ACC112 (cell line): ENCODE data around the gene RPS6KC1.

Experiments used
- H2AFZ ChIP-seq: fragments of 200-600 bp; sonication (generic); one replicate; pipeline ENCODE4 v1.6.0; 2017; ENCODE audit warnings: antibody characterized with exemption, low read length; ENCODE audit not compliant: unreplicated experiment
- H3K27ac ChIP-seq: fragments of 200-600 bp; sonication (generic); 2 replicates; pipeline ENCODE4 v1.5.1; 2014; ENCODE audit warnings: low read depth, mild to moderate bottlenecking, antibody characterized with exemption, low read length, moderate library complexity
- H3K27me3 ChIP-seq: fragments of 200-600 bp; sonication (generic); 2 replicates; pipeline ENCODE4 v1.6.1; 2014; ENCODE audit warnings: mild to moderate bottlenecking, antibody characterized with exemption, low read length, moderate library complexity, mixed read lengths; ENCODE audit not compliant: insufficient read depth
- H3K36me3 ChIP-seq: fragments of 200-600 bp; sonication (generic); 2 replicates; pipeline ENCODE4 v1.6.1; 2016; ENCODE audit warnings: mild to moderate bottlenecking, antibody characterized with exemption, low read length, moderate library complexity, mixed read lengths; ENCODE audit not compliant: insufficient read depth
- H3K4me1 ChIP-seq: fragments of 200-600 bp; sonication (generic); one replicate; pipeline ENCODE4 v1.6.1; 2016; ENCODE audit warnings: low read length, mixed read lengths; ENCODE audit not compliant: insufficient read depth, unreplicated experiment, control insufficient read depth
- H3K4me3 ChIP-seq: fragments of 200-600 bp; sonication (generic); 2 replicates; pipeline ENCODE4 v1.5.1; 2014; ENCODE audit warnings: mild to moderate bottlenecking, low read depth, low read length
- H3K79me2 ChIP-seq: fragments of 200-600 bp; sonication (generic); one replicate; pipeline ENCODE4 v1.6.0; 2016; ENCODE audit warnings: low read length; ENCODE audit not compliant: control insufficient read depth, unreplicated experiment, insufficient read depth

RPS6KC1 gene

DNA sequence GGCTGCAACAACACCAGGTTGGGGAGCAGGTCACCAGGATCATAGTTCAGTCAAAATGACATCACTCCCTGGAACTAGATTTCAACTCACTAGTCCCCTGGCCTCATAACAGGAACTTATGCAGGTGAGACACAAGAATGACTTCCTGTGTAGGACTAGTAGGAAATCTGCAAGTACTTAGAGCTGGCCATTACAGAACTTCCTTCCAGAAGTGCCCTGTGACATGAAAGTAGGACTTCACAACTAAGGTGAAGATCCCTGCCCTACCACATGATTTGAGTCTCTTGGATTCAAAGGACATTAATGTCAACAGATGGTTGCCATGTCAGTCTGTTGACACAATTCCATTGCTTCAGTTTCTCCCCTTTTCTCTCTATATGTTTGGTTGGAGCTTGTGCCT lies 223.1 kb downstream of the RPS6KC1 start:
- Histone ChIP-seq H3K27ac (no peak overlapping the region), H3K4me3 (no peak overlapping the region), H3K36me3 (peaks cover 19% of the 10 kb centered on the region; the same call in 1 of the 2 replicates)

GRCh38 chr1:213275293-213275692 lies 224.3 kb downstream of the RPS6KC1 start:
- Histone ChIP-seq H3K27ac (no peak overlapping the region), H3K4me3 (no peak overlapping the region), H3K36me3 (peaks cover 19% of the 10 kb centered on the region; the same call in 1 of the 2 replicates), H3K4me1 (no peaks in the 10 kb centered on the region), H2AFZ (no peak overlapping the region), H3K79me2 (no peaks in the 10 kb centered on the region), H3K27me3 (no peaks in the 10 kb centered on the region)

More for the DNA sequence above, 223.1 kb downstream of the RPS6KC1 start:
- Histone ChIP-seq H3K27me3 (no peaks in the 10 kb centered on the region), H3K79me2 (no peaks in the 10 kb centered on the region), H3K4me1 (no peaks in the 10 kb centered on the region), H2AFZ (no peak overlapping the region)

GRCh38 chr1:213276236-213276635 lies 225.2 kb downstream of the RPS6KC1 start:
- H2AFZ ChIP-seq, result no peak overlapping the region
- H3K27me3 ChIP-seq, result no peaks in the 10 kb centered on the region
- no peaks in the 10 kb centered on the region for H3K79me2 ChIP-seq
- no peak overlapping the region for H3K4me3 ChIP-seq
- peaks cover 16% of the 10 kb centered on the region; the same call in 1 of the 2 replicates for H3K36me3 ChIP-seq
- no peaks in the 10 kb centered on the region for H3K4me1 ChIP-seq
- no peak overlapping the region for H3K27ac ChIP-seq

DNA sequence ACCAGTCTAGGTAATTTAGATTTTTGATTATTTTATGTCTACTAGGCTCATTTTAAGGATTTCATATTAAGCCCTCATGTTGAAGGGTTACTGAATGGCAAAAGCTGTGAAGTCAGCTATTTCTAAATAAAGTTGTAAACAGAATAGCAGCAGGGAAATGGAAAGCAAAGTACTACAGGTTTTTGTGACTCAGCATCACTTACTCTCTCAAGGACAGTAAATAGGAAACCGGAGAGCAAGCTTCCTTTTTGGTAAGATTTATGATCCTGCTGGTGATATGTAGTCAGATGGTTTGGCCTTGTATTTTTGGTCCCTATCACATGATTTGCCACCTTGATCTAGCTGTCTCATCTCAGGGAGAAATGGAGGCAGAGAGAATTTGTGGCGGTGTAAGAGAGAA lies 226.0 kb downstream of the RPS6KC1 start:
- Histone ChIP-seq H2AFZ (no peak overlapping the region), H3K4me1 (no peaks in the 10 kb centered on the region), H3K27me3 (no peaks in the 10 kb centered on the region), H3K36me3 (peaks cover 16% of the 10 kb centered on the region; the same call in 1 of the 2 replicates), H3K79me2 (no peaks in the 10 kb centered on the region), H3K27ac (no peak overlapping the region), H3K4me3 (no peak overlapping the region)

DNA sequence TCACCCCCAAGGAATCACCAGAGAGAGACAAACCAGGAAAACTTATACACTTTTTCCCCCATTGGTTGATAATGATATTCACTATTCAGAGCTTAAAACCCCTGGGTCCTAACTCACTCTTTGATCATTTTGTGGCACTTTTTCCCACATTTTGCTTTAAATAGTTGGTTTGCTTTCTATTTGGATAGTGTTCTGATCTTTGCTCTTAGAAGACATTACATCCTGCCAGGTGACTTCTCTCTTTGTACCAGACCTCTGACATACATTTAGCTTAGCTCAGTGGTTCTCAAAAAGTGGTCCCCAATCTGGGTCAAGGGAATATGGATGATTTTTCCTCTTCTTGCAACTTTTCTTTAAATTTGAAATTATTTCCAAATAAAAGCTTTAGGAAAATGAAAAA lies 228.4 kb downstream of the RPS6KC1 start:
- Histone ChIP-seq H3K79me2 (no peaks in the 10 kb centered on the region), H2AFZ (no peak overlapping the region), H3K27me3 (no peaks in the 10 kb centered on the region), H3K4me3 (no peak overlapping the region), H3K36me3 (no peaks in the 10 kb centered on the region), H3K27ac (no peak overlapping the region), H3K4me1 (peaks cover 5% of the 10 kb centered on the region)

DNA sequence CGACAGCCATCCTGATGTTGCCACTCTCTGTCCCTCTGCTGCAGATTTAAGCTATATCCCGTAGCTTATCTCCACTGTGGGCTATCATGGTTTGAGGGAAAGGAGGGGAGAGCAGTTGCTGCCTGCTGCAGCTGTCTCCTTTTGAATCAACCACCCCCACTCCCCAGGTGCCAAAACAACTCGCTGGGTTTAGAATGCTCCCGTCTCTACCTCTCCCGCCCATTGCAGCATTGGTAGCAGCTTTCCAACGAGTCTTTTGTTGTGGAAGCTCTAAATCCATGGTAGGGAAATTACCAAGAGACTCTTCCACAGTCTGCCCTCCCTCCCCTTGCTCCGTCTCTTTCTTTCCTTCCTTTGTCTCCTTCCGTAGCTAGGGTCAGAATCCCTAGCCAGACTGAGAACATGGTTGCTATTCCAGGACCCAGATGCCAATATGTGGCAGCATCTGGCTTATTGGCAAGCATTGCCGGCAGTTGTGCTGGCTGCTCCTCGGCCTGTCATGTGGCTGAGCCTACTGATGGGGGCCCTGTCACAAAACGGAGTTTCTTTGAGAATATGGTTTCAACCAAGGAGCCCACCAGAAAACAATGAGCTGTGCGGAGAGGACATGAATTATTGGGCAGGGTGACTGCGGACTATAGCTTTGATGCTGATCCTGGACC lies 230.7 kb downstream of the RPS6KC1 start:
- Histone ChIP-seq H3K27ac (no peak overlapping the region), H3K36me3 (no peaks in the 10 kb centered on the region), H3K79me2 (no peaks in the 10 kb centered on the region), H2AFZ (no peak overlapping the region), H3K4me3 (no peak overlapping the region), H3K4me1 (peaks cover 12% of the 10 kb centered on the region), H3K27me3 (no peaks in the 10 kb centered on the region)

DNA sequence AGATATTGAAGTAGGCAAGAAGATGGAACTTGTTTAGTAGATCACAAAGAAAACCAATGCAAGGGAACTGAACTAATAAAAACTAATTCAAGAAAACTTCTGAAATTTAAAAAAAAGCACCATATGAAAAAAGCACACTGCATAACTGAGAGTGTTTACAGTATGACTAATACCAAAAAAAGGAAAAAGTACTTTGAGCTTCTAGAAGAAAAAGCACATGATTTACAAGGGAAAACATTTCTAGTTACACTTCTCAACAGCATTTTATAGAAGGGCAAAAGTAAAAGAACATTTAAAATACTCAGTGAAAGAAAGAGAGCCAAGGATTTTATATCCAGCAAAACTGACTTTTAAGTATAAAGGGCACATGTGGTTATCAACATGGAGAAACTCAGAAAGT lies 233.6 kb downstream of the RPS6KC1 start:
- Histone ChIP-seq H3K4me1 (peaks cover 12% of the 10 kb centered on the region), H3K27me3 (no peaks in the 10 kb centered on the region), H3K36me3 (no peaks in the 10 kb centered on the region), H3K79me2 (no peaks in the 10 kb centered on the region), H3K4me3 (no peak overlapping the region), H2AFZ (no peak overlapping the region), H3K27ac (peak overlapping the region; percentile 63)

DNA sequence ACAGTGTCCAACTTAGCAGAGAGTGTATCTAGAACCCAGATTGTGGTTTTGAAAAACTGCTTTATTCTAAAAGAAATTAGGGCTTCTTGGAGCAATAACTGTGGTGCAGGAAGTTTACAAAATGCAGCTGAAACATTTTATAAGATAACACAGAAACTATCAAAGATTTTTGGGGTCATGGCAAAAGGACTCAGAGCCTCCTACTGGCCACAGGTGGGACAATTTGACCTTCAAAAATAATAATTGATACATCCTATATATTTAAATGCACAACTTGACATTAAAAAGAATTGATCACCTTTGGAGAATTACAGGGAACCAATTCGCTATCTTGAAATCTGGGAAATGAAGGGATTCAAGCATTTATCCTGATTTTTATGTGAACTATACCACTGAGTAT lies 235.2 kb downstream of the RPS6KC1 start:
- Histone ChIP-seq H3K36me3 (no peaks in the 10 kb centered on the region), H3K79me2 (no peaks in the 10 kb centered on the region), H3K4me3 (no peak overlapping the region), H3K4me1 (peaks cover 12% of the 10 kb centered on the region), H2AFZ (no peak overlapping the region), H3K27me3 (no peaks in the 10 kb centered on the region), H3K27ac (no peak overlapping the region)

- Histone ChIP-seq H3K4me3 (no peak overlapping the region), H3K4me1 (peaks cover 12% of the 10 kb centered on the region), H3K27me3 (no peaks in the 10 kb centered on the region), H3K79me2 (no peaks in the 10 kb centered on the region), H3K36me3 (no peaks in the 10 kb centered on the region), H2AFZ (no peak overlapping the region), H3K27ac (no peak overlapping the region)
Observed at GRCh38 chr1:213287987-213288386, 236.9 kb downstream of the RPS6KC1 start.

GRCh38 chr1:213291526-213291925 lies 240.5 kb downstream of the RPS6KC1 start:
- Histone ChIP-seq H3K27me3 (no peaks in the 10 kb centered on the region), H2AFZ (no peak overlapping the region), H3K36me3 (no peaks in the 10 kb centered on the region), H3K27ac (no peak overlapping the region), H3K4me3 (no peak overlapping the region), H3K4me1 (no peaks in the 10 kb centered on the region), H3K79me2 (no peaks in the 10 kb centered on the region)

- H3K4me3 ChIP-seq, result no peak overlapping the region
- H3K36me3 ChIP-seq, result no peaks in the 10 kb centered on the region
- no peaks in the 10 kb centered on the region for H3K79me2 ChIP-seq
- H3K27me3 ChIP-seq, result no peaks in the 10 kb centered on the region
- H3K27ac ChIP-seq, result no peak overlapping the region
- H3K4me1 ChIP-seq, result no peaks in the 10 kb centered on the region
- no peak overlapping the region for H2AFZ ChIP-seq
Observed at GRCh38 chr1:213292614-213293013, 241.6 kb downstream of the RPS6KC1 start.
